Measurements from ENCODE around the gene ATP5F1C.

DNA sequence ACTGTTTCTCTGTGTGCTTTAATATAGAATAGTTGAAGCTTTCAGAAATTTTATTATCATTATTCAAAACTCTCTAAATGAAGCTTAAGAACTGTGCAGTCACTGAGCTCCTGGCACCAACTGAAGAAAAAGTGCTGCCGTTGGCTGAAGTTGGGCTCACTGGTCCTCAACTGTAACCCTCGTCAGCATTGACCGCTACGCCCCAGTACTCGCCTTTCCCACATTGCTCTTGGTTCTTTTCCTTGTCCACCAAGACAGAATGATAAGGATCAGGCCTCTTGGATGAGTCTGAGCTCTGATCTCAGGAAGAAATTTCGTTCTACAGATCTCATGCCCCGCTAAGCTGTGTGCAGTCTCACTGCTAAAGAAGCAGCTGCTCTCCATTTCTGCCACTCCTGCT, 22.5 kb downstream of the ATP5F1C start:
- no peak for TF ChIP-seq POLR2A (IDR thresholded peaks at IDR 0.05)
- no peak for TF ChIP-seq CTCF (IDR thresholded peaks at IDR 0.05)
